ENCODE data around the gene RPL7A.
"Not testable (repeated sequence)": the region's sequence is repeated elsewhere in the genome, so short reads cannot be mapped to it uniquely, and the experiment has no call there.

The RPL7A gene

GRCh38 chr9:133347985-133348717 is at the start of gene RPL7A, which contains the start of gene MED22:
Gene RPL7A (plus strand): TSS chr9:133348218. CDS start chr9:133348244, 26 bp downstream.
Gene MED22 (minus strand): TSS chr9:133348131. CDS start chr9:133346662, 1,469 bp downstream.
- peak; percentile 66 for DNase-seq (ENCODE audit: low read depth)

GRCh38 chr9:133299996-133300395 is 48.0 kb upstream of the RPL7A start:
- not testable (repeated sequence) for DNase-seq (ENCODE audit: low read depth)

GRCh38 chr9:133301253-133302230 is 46.5 kb upstream of the RPL7A start:
- DNase-seq (ENCODE audit: low read depth) = no peak

- no peak for DNase-seq (ENCODE audit: low read depth)
These were observed 44.5 kb upstream of the RPL7A start for GRCh38 chr9:133303266-133304157.

GRCh38 chr9:133304158-133304470 is 43.9 kb upstream of the RPL7A start:
- DNase-seq (ENCODE audit: low read depth) = no peak

- no peak for DNase-seq (ENCODE audit: low read depth)
These were observed 43.3 kb upstream of the RPL7A start for GRCh38 chr9:133304477-133305377.

- DNase-seq (ENCODE audit: low read depth) = no peak
These were observed 42.3 kb upstream of the RPL7A start for GRCh38 chr9:133305731-133306130.

- no peak for DNase-seq (ENCODE audit: low read depth)
These were observed 41.5 kb upstream of the RPL7A start for GRCh38 chr9:133306242-133307204.

- DNase-seq (ENCODE audit: low read depth) = no peak
These were observed 40.7 kb upstream of the RPL7A start for GRCh38 chr9:133307301-133307700.

- DNase-seq (ENCODE audit: low read depth) = no peak
These were observed 38.4 kb upstream of the RPL7A start for GRCh38 chr9:133309608-133310007.

- DNase-seq (ENCODE audit: low read depth) = no peak
These were observed 32.0 kb upstream of the RPL7A start for GRCh38 chr9:133315997-133316396.

GRCh38 chr9:133317551-133317950 is 30.5 kb upstream of the RPL7A start:
- not testable (repeated sequence) for DNase-seq (ENCODE audit: low read depth)

GRCh38 chr9:133320421-133320881 is 27.6 kb upstream of the RPL7A start:
- DNase-seq (ENCODE audit: low read depth) = no peak

GRCh38 chr9:133321411-133321935 is 26.5 kb upstream of the RPL7A start:
- DNase-seq (ENCODE audit: low read depth) = no peak

- DNase-seq (ENCODE audit: low read depth) = no peak
These were observed 25.3 kb upstream of the RPL7A start for GRCh38 chr9:133322701-133323100.

- no peak for DNase-seq (ENCODE audit: low read depth)
These were observed 24.8 kb upstream of the RPL7A start for GRCh38 chr9:133323211-133323610.

GRCh38 chr9:133323991-133324703 is 23.9 kb upstream of the RPL7A start:
- no peak for DNase-seq (ENCODE audit: low read depth)

- not testable (repeated sequence) for DNase-seq (ENCODE audit: low read depth)
These were observed 21.0 kb upstream of the RPL7A start for GRCh38 chr9:133327021-133327420.
